Keratinocyte (primary cell): Measurements from ENCODE around the gene ZNF177. TPM values are rescaled to one million over a fixed set of nuclear protein-coding genes. Genes with fewer than 3 reads are reported as not detected.

Experiments used
- DNase-seq: peaks from one replicate; pipeline ENCODE4 v3.0.0-alpha.2; 2011; ENCODE audit warnings: low read depth, missing footprints, low spot score
- FAIRE-seq: peaks from 2 replicates; lab custom pipeline; 2011; peaks lifted over from hg19 to GRCh38; lab: Jason Lieb, UNC
- H2AFZ ChIP-seq: 2 replicates; pipeline ENCODE4 v1.6.0; 2012; ENCODE audit warnings: low read length, control low read depth, inconsistent platforms; ENCODE audit not compliant: control insufficient read depth
- H3K27ac ChIP-seq: 2 replicates; pipeline ENCODE4 v1.5.1; 2011; ENCODE audit warnings: low read length; ENCODE audit not compliant: control insufficient read depth, insufficient read depth
- H3K27me3 ChIP-seq: 3 replicates; pipeline ENCODE4 v1.6.0; 2011; ENCODE audit warnings: low read length; ENCODE audit not compliant: control insufficient read depth, insufficient read depth; ENCODE audit errors: extremely low read depth
- H3K36me3 ChIP-seq, 2 experiments: 2 replicates in 1 of 2; 3 replicates in 1 of 2; pipeline ENCODE4 v1.5.1; 2011; ENCODE audit warnings: low read length in 2 of 2, mild to moderate bottlenecking in 1 of 2; ENCODE audit not compliant: control insufficient read depth in 2 of 2, insufficient read depth in 2 of 2; ENCODE audit errors: extremely low read depth in 1 of 2
- H3K4me1 ChIP-seq: 3 replicates; pipeline ENCODE4 v1.5.1; 2011; ENCODE audit warnings: low read length; ENCODE audit not compliant: control insufficient read depth, insufficient read depth; ENCODE audit errors: extremely low read depth
- H3K4me2 ChIP-seq: 3 replicates; pipeline ENCODE4 v1.6.0; 2011; ENCODE audit warnings: low read depth, low read length; ENCODE audit not compliant: control insufficient read depth, insufficient read depth; ENCODE audit errors: extremely low read depth
- H3K4me3 ChIP-seq, 3 experiments: fragments of 200-600 bp in 1 of 3; sonication (generic) in 1 of 3; 2 replicates in 2 of 3; 3 replicates in 1 of 3; pipeline ENCODE4 v1.5.1; 2011 to 2016; ENCODE audit warnings: low read length in 3 of 3, mild to moderate bottlenecking in 3 of 3, control low read depth in 2 of 3, inconsistent platforms in 1 of 3, low read depth in 1 of 3, mixed read lengths in 1 of 3, mixed run types in 1 of 3, moderate library complexity in 1 of 3; ENCODE audit not compliant: control insufficient read depth in 2 of 3, insufficient read depth in 2 of 3; ENCODE audit errors: extremely low read depth in 1 of 3
- H3K79me2 ChIP-seq: 2 replicates; pipeline ENCODE4 v1.6.0; 2012; ENCODE audit warnings: low read length; ENCODE audit not compliant: control insufficient read depth, insufficient read depth
- H3K9ac ChIP-seq: 3 replicates; pipeline ENCODE4 v1.6.0; 2011; ENCODE audit warnings: low read length; ENCODE audit not compliant: control insufficient read depth, insufficient read depth; ENCODE audit errors: extremely low read depth
- H3K9me1 ChIP-seq: 3 replicates; pipeline ENCODE4 v1.6.0; 2011; ENCODE audit warnings: low read length; ENCODE audit not compliant: control insufficient read depth, insufficient read depth; ENCODE audit errors: extremely low read depth
- H3K9me3 ChIP-seq: 2 replicates; pipeline ENCODE4 v1.5.1; 2012; ENCODE audit warnings: low read depth, low read length; ENCODE audit not compliant: control insufficient read depth
- H4K20me1 ChIP-seq: 3 replicates; pipeline ENCODE4 v1.6.0; 2011; ENCODE audit warnings: low read length; ENCODE audit not compliant: control insufficient read depth, insufficient read depth; ENCODE audit errors: extremely low read depth
- EZH2 ChIP-seq: IDR thresholded peaks from one replicate; pipeline ENCODE4 v1.6.1; 2012; ENCODE audit warnings: inconsistent platforms, mild to moderate bottlenecking, low read length, moderate library complexity
- dilution Hi-C: fragments of 300-500 bp; cut with MboI; formaldehyde crosslinking; loops from one replicate; pipeline ENCODE4 v1.7.0; 2020; ENCODE audit warnings: low sequenced_read_pairs; ENCODE audit not compliant: extremely low pct_ligation_motif_present
- polyA plus RNA-seq, 5 experiments: library from polyadenylated mRNA; depleted of rRNA in 3 of 5; stranded (reverse) in 3 of 5; stranded (forward) in 1 of 5; unstranded in 1 of 5; fragments of >200 nt; gene quantifications; 1 replicate in 1 of 5; 2 replicates in 3 of 5; 3 replicates in 1 of 5; pipeline versions ENCODE4 v1.2.1 to v1.2.3, GENCODE V29; 2011 to 2012; ENCODE audit warnings: missing spikeins in 2 of 5, low read depth in 1 of 5, low replicate concordance in 1 of 5
- TF ChIP-seq, protein P1 (sequence below), 3 experiments: IDR thresholded peaks in 1 of 3; conservative IDR thresholded peaks in 1 of 3; optimal IDR thresholded peaks in 1 of 3; 2 replicates in 2 of 3; 3 replicates in 1 of 3; pipeline versions ENCODE3 to v1.5.1; 2011; ENCODE audit warnings: low read length in 3 of 3, mild to moderate bottlenecking in 3 of 3, moderate library complexity in 2 of 3, control low read depth in 1 of 3, inconsistent platforms in 1 of 3; ENCODE audit not compliant: insufficient read depth in 2 of 3; ENCODE audit errors: extremely low read depth in 1 of 3

The ZNF177 gene
- polyA plus RNA-seq, 1 donor (not counting 4 experiments of a cell fraction or from before 2014, with no cell fraction given) = 2.0 TPM

DNA sequence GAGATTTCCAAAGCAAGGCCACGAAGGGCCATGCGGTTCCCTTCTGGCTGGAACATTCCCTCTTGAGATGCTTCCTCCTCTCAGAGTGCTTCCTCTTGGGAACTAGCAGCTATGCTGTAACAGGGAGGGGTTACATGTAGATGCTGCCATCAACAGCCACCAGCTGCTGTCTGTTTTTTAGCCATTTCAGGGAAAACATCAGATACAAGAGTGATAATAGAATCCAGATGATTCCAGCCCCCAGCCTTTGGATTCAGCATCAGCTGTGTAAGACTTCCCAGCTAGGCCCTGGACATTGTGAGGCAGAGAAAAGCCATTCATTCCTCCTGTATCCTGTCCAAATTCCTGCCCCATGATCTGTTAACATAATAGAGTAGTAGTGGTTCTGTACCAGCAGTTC, 8.2 kb upstream of the ZNF177 start:
- Histone ChIP-seq H3K79me2 (no peaks in the 10 kb centered on the region), H3K4me1 (no peaks in the 10 kb centered on the region), H4K20me1 (no peaks in the 10 kb centered on the region), H3K9me1 (no peaks in the 10 kb centered on the region), H3K4me3 (no peak overlapping the region), H3K27me3 (no peaks in the 10 kb centered on the region), H3K9ac (no peak overlapping the region), H3K27ac (no peak overlapping the region), H3K4me2 (no peak overlapping the region), H3K36me3 (no peaks in the 10 kb centered on the region), H2AFZ (no peak overlapping the region), H3K9me3 (peaks cover 5% of the 10 kb centered on the region)
- no peak for FAIRE-seq
- TF ChIP-seq EZH2 = no peak
- TF ChIP-seq, protein P1, sequence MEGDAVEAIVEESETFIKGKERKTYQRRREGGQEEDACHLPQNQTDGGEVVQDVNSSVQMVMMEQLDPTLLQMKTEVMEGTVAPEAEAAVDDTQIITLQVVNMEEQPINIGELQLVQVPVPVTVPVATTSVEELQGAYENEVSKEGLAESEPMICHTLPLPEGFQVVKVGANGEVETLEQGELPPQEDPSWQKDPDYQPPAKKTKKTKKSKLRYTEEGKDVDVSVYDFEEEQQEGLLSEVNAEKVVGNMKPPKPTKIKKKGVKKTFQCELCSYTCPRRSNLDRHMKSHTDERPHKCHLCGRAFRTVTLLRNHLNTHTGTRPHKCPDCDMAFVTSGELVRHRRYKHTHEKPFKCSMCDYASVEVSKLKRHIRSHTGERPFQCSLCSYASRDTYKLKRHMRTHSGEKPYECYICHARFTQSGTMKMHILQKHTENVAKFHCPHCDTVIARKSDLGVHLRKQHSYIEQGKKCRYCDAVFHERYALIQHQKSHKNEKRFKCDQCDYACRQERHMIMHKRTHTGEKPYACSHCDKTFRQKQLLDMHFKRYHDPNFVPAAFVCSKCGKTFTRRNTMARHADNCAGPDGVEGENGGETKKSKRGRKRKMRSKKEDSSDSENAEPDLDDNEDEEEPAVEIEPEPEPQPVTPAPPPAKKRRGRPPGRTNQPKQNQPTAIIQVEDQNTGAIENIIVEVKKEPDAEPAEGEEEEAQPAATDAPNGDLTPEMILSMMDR (optimal IDR thresholded peaks at IDR 0.05 in 1 of 3, IDR thresholded peaks at IDR 0.05 in 1 of 3, conservative IDR thresholded peaks at IDR 0.05 in 1 of 3; ENCODE audit: extremely low read depth in 1 of 3, insufficient read depth in 2 of 3, low read length in 3 of 3) = no peak
- no peak for DNase-seq
- dilution Hi-C loops = no loop called here

DNA sequence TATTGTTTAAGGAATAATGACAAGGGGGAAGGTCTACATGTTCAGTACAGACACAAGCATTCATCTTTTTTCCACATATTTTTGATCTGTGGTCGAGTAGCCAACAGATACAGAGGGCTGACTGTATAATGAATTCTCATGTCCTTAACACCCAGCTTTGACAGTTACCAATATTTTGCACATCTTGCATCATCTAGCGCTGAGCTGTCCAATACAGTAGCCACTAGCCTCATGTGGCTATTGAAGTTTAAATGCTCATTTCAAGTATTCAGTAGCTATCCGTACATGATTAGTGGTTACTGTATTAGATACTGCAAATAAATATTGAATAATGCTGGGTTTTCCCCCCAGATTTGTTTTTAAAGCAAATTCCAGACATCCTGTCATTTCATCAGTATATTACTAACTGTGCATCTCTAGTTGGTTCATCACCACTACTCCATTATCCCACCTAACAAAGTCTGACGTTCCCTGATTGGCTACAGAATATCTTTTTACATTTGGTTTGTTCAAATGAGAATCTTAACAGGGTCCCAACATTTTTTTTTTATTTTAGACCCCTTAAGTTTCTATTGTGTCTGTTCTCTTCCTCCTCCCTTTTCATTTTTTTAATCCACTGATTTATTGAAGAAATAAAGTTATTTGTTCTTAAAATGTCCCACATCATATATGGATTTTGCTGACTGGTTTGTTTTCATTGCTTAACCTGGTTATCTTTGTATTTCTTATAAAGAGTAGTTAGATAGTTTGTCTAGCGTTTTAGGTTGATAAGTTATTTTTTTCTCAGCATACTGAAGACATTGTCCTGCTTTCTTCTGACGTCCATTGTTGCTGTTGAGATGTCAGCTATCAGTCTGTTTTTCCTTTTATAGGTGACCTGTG, 8.2 kb downstream of the ZNF177 start:
- Histone ChIP-seq H3K9ac (no peak overlapping the region), H3K79me2 (no peaks in the 10 kb centered on the region), H3K27me3 (no peaks in the 10 kb centered on the region), H4K20me1 (no peaks in the 10 kb centered on the region), H3K9me3 (peaks cover 3% of the 10 kb centered on the region), H3K4me2 (no peak overlapping the region), H3K27ac (no peak overlapping the region), H3K36me3 (no peaks in the 10 kb centered on the region), H3K4me3 (no peak overlapping the region), H2AFZ (no peak overlapping the region), H3K9me1 (no peaks in the 10 kb centered on the region), H3K4me1 (no peaks in the 10 kb centered on the region)
- dilution Hi-C loops = no loop called here
- DNase-seq = no peak
- TF ChIP-seq, protein P1 (optimal IDR thresholded peaks at IDR 0.05 in 1 of 3, IDR thresholded peaks at IDR 0.05 in 1 of 3, conservative IDR thresholded peaks at IDR 0.05 in 1 of 3; ENCODE audit: extremely low read depth in 1 of 3, insufficient read depth in 2 of 3, low read length in 3 of 3) = no peak
- no peak for TF ChIP-seq EZH2
- no peak for FAIRE-seq
